ENCODE data around the gene SMAD1. TPM values are rescaled to one million over a fixed set of nuclear protein-coding genes. Genes with fewer than 3 reads are reported as not detected.

SMAD1 gene
- polyA plus RNA-seq, 1 of the 3 experiments (the other 2 are of a cell fraction): 46.0 TPM

DNA sequence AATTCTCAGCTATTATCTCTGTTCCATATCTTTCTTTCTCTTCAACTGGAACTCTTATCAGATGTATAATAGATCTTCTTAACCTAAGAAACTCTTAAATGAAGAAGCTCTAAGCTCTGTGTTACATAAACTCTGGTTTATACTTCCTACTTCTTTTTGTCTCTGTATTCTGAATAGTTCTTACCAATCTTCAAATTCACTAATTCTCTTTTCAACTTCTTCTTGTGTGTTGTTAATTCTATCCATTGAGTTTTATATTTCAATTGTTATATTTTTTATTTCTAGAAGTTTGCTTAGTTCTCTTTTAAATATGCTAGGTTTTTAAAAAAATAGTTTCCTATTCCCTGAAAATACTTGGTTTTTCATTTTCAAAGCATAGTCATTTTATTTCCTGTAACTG is 124.3 kb downstream of the SMAD1 start:
- no peak overlapping the region for H3K4me3 ChIP-seq (ENCODE audit: low read depth in 2 of 2, low read length in 1 of 2)
- no peak overlapping the region for H3K4me2 ChIP-seq
- no peaks in the 10 kb centered on the region for H3K79me2 ChIP-seq (ENCODE audit: insufficient read depth)
- no peaks in the 10 kb centered on the region for H4K20me1 ChIP-seq (ENCODE audit: insufficient read depth)
- peaks cover 3% of the 10 kb centered on the region; the same call in 1 of the 2 replicates for H3K9me3 ChIP-seq
- no peak for DNase-seq
- H2AFZ ChIP-seq (ENCODE audit: low read depth): no peak overlapping the region
- no peaks in the 10 kb centered on the region for H3K4me1 ChIP-seq (ENCODE audit: control insufficient read depth in 1 of 2, insufficient read depth in 2 of 2, low read depth in 1 of 2, low read length in 1 of 2)
- H3K27me3 ChIP-seq (ENCODE audit: insufficient read depth): no peaks in the 10 kb centered on the region
- no peaks in the 10 kb centered on the region for H3K36me3 ChIP-seq (replicated peaks in 1 of 2; ENCODE audit: control insufficient read depth in 1 of 2, insufficient read depth in 2 of 2, low read length in 1 of 2)
- CTCF ChIA-PET: interaction anchor here (1.7 kb wide), 1 partner anchor 12 kb away, joined by 4 read pairs; no protein-coding TSS in a partner anchor
- TF ChIP-seq PBX3 (IDR thresholded peaks at IDR 0.05) (no peak), MAX (IDR thresholded peaks at IDR 0.05; ENCODE audit: low read depth) (no peak), ELF1 (IDR thresholded peaks at IDR 0.05) (no peak), RCOR1 (IDR thresholded peaks at IDR 0.05; ENCODE audit: low read length) (no peak), JUND (IDR thresholded peaks at IDR 0.05) (no peak), GATA2 (CRISPR knock-in tag; IDR thresholded peaks at IDR 0.05) (no peak), EZH2phosphoT487 (IDR thresholded peaks at IDR 0.05; ENCODE audit: borderline replicate concordance, low read depth) (no peak), FOXM1 (IDR thresholded peaks at IDR 0.05; ENCODE audit: low read depth) (no peak), USF1 (IDR thresholded peaks at IDR 0.05; ENCODE audit: borderline replicate concordance, low read depth) (no peak), FOSL2 (IDR thresholded peaks at IDR 0.05; ENCODE audit: borderline replicate concordance, low read depth) (no peak), SIN3A (IDR thresholded peaks at IDR 0.05; ENCODE audit: borderline replicate concordance, low read depth, low read length) (no peak), RFX5 (IDR thresholded peaks at IDR 0.05; ENCODE audit: low read length) (no peak), CHD2 (IDR thresholded peaks at IDR 0.05; ENCODE audit: low read length, partially characterized antibody) (no peak), GABPA (IDR thresholded peaks at IDR 0.05; ENCODE audit: low read depth) (no peak), TCF12 (IDR thresholded peaks at IDR 0.05) (no peak), FOXJ3 (CRISPR knock-in tag; IDR thresholded peaks at IDR 0.05) (no peak), TEAD4 (IDR thresholded peaks at IDR 0.05; ENCODE audit: borderline replicate concordance, insufficient read depth) (no peak)
- TF ChIP-seq, protein P1, sequence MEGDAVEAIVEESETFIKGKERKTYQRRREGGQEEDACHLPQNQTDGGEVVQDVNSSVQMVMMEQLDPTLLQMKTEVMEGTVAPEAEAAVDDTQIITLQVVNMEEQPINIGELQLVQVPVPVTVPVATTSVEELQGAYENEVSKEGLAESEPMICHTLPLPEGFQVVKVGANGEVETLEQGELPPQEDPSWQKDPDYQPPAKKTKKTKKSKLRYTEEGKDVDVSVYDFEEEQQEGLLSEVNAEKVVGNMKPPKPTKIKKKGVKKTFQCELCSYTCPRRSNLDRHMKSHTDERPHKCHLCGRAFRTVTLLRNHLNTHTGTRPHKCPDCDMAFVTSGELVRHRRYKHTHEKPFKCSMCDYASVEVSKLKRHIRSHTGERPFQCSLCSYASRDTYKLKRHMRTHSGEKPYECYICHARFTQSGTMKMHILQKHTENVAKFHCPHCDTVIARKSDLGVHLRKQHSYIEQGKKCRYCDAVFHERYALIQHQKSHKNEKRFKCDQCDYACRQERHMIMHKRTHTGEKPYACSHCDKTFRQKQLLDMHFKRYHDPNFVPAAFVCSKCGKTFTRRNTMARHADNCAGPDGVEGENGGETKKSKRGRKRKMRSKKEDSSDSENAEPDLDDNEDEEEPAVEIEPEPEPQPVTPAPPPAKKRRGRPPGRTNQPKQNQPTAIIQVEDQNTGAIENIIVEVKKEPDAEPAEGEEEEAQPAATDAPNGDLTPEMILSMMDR (IDR thresholded peaks at IDR 0.05): no peak
- TF ChIP-seq, protein P2, sequence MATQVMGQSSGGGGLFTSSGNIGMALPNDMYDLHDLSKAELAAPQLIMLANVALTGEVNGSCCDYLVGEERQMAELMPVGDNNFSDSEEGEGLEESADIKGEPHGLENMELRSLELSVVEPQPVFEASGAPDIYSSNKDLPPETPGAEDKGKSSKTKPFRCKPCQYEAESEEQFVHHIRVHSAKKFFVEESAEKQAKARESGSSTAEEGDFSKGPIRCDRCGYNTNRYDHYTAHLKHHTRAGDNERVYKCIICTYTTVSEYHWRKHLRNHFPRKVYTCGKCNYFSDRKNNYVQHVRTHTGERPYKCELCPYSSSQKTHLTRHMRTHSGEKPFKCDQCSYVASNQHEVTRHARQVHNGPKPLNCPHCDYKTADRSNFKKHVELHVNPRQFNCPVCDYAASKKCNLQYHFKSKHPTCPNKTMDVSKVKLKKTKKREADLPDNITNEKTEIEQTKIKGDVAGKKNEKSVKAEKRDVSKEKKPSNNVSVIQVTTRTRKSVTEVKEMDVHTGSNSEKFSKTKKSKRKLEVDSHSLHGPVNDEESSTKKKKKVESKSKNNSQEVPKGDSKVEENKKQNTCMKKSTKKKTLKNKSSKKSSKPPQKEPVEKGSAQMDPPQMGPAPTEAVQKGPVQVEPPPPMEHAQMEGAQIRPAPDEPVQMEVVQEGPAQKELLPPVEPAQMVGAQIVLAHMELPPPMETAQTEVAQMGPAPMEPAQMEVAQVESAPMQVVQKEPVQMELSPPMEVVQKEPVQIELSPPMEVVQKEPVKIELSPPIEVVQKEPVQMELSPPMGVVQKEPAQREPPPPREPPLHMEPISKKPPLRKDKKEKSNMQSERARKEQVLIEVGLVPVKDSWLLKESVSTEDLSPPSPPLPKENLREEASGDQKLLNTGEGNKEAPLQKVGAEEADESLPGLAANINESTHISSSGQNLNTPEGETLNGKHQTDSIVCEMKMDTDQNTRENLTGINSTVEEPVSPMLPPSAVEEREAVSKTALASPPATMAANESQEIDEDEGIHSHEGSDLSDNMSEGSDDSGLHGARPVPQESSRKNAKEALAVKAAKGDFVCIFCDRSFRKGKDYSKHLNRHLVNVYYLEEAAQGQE (IDR thresholded peaks at IDR 0.05; ENCODE audit: low read depth, low read length): no peak
- POLR2A ChIA-PET: no interaction called here
- no peaks in the 10 kb centered on the region for H3F3A ChIP-seq (replicated peaks; ENCODE audit: insufficient read depth)
- H3K9me2 ChIP-seq: no peaks in the 10 kb centered on the region
- H3K9ac ChIP-seq: no peak overlapping the region
- no peak overlapping the region for H3K27ac ChIP-seq (ENCODE audit: low read depth in 2 of 2, low read length in 1 of 2)

Other genes starting within 250 kb of the SMAD1 start
- 2.2 and 3.2 TPM in 2 replicates for gene MMAA, start 137.5 kb downstream of the SMAD1 start, polyA plus RNA-seq (2012; rRNA removed)
- gene C4orf51, start 198.3 kb downstream of the SMAD1 start, polyA plus RNA-seq (2012; rRNA removed): not detected in 2 replicates

All from SK-N-SH (cell line).